Stomach (tissue), 4 donors: ENCODE measurements around the gene MAP7.

Experiments
- POLR2A ChIP-seq, 4 donors: fragments of 450-650 bp; IDR thresholded peaks; one replicate each; pipeline ENCODE4 v1.6.1; 2016; ENCODE audit warnings: antibody characterized with exemption in 4 of 4, control low read depth in 2 of 4, mild to moderate bottlenecking in 1 of 4, moderate library complexity in 1 of 4
- POLR2AphosphoS5 ChIP-seq, 3 donors: sonication (generic); formaldehyde crosslinking; IDR thresholded peaks; one replicate each; pipeline ENCODE4 v1.6.1; 2016; ENCODE audit warnings: antibody characterized with exemption in 3 of 3
- TF ChIP-seq, protein P1 (sequence below), 7 experiments: fragments of 450-650 bp in 4 of 7; fragments of 200-600 bp in 3 of 7; sonication (generic) in 3 of 7; IDR thresholded peaks; one replicate each; pipeline ENCODE4 v1.5.1; 2016 to 2019; ENCODE audit warnings: antibody characterized with exemption in 7 of 7, control low read depth in 2 of 7, mild to moderate bottlenecking in 1 of 7

DNA sequence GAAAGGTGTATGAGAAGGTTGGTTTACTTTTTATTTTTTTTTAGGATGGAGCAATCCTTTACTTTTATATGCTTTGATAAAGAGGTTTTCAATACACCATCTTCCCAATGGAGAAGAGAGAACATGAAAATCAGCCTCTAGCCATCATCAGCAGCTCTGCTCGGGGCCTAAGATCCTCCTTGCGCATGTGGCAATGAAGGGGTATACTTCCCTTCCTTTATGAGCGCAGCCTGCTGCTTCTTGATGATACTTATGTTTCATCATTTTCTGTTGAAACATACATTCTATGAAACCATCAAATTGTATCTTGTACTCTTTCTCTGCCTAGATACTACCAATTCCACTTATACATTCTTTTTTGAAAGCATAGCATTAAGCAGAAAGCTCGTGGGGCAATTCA, 74.5 kb downstream of the MAP7 start:
- TF ChIP-seq POLR2A (IDR thresholded peaks at IDR 0.05) (no peak), POLR2AphosphoS5 (IDR thresholded peaks at IDR 0.05) (no peak)
- TF ChIP-seq, protein P1, sequence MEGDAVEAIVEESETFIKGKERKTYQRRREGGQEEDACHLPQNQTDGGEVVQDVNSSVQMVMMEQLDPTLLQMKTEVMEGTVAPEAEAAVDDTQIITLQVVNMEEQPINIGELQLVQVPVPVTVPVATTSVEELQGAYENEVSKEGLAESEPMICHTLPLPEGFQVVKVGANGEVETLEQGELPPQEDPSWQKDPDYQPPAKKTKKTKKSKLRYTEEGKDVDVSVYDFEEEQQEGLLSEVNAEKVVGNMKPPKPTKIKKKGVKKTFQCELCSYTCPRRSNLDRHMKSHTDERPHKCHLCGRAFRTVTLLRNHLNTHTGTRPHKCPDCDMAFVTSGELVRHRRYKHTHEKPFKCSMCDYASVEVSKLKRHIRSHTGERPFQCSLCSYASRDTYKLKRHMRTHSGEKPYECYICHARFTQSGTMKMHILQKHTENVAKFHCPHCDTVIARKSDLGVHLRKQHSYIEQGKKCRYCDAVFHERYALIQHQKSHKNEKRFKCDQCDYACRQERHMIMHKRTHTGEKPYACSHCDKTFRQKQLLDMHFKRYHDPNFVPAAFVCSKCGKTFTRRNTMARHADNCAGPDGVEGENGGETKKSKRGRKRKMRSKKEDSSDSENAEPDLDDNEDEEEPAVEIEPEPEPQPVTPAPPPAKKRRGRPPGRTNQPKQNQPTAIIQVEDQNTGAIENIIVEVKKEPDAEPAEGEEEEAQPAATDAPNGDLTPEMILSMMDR (IDR thresholded peaks at IDR 0.05), result no peak
